T-helper 2 cell treated with Interferon-gamma antibody and Interleukin-4, amounts not matched to agents 100 ng/mL and 5 ng/mL, for 36 hours (primary cell): ENCODE data around the gene CMTR1. TPM values are rescaled to one million over a fixed set of nuclear protein-coding genes. Genes with fewer than 3 reads are reported as not detected.
"Not testable (repeated sequence)": the region's sequence is repeated elsewhere in the genome, so short reads cannot be mapped to it uniquely, and the experiment has no call there.

Experiments used
- intact Hi-C: fragments of 100-400 bp; cut with micrococcal nuclease; formaldehyde crosslinking; loops from one replicate; pipeline ENCODE4 v1.15.1; 2023
- total RNA-seq: library from RNA; stranded (reverse); gene quantifications from 2 replicates; pipeline ENCODE4 v1.2.3, GENCODE V29; 2022

The CMTR1 gene, protein sequence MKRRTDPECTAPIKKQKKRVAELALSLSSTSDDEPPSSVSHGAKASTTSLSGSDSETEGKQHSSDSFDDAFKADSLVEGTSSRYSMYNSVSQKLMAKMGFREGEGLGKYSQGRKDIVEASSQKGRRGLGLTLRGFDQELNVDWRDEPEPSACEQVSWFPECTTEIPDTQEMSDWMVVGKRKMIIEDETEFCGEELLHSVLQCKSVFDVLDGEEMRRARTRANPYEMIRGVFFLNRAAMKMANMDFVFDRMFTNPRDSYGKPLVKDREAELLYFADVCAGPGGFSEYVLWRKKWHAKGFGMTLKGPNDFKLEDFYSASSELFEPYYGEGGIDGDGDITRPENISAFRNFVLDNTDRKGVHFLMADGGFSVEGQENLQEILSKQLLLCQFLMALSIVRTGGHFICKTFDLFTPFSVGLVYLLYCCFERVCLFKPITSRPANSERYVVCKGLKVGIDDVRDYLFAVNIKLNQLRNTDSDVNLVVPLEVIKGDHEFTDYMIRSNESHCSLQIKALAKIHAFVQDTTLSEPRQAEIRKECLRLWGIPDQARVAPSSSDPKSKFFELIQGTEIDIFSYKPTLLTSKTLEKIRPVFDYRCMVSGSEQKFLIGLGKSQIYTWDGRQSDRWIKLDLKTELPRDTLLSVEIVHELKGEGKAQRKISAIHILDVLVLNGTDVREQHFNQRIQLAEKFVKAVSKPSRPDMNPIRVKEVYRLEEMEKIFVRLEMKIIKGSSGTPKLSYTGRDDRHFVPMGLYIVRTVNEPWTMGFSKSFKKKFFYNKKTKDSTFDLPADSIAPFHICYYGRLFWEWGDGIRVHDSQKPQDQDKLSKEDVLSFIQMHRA
- total RNA-seq, result 68.7 and 69.4 TPM in 2 replicates

DNA sequence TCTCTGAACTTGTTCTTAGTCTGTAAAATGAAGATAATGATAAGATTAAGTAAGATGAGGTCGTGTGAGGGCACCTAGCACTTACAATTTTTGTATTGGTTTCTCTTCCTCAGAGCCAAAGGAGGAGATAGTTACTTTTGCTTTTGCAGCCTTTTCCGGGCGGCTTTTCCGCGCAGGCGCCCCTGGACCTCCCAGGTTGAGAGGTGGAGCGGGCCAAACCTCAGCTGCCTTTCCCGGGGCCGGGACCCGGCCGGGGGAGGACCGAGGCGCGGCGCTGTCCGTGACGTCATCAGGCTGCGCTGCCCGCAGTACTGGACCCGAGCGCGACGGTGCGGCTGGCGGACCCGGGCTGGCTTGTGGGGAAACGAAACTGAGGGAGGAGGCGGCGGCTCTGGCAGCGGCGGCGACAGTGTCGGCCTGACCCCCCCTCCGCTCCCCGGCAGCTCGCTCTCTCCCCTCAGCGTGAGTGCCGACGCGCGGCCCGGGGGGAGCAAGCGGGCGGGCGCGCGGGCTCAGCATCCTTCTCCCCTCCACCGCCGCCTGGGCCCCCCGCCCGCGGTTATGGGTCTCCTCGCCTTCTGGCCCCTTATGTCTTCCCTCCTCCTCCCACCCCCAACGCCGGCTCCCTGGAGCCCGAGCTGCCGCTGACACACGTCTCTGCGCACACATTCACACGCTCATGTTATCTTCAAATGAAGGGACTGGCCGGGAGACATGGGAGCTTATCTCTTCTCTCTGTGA is at the start of gene CMTR1:
Gene CMTR1, plus strand, starts transcription at position 306 of the 741 bp plus-strand sequence. CDS start 2,409 bp downstream, outside the sequence.
- intact Hi-C loops, result loop anchor here (1.0 to 5.0 kb wide), 6 partner anchors 67 to 546 kb away; partner anchors contain the start of genes C6orf89 and ZFAND3

DNA sequence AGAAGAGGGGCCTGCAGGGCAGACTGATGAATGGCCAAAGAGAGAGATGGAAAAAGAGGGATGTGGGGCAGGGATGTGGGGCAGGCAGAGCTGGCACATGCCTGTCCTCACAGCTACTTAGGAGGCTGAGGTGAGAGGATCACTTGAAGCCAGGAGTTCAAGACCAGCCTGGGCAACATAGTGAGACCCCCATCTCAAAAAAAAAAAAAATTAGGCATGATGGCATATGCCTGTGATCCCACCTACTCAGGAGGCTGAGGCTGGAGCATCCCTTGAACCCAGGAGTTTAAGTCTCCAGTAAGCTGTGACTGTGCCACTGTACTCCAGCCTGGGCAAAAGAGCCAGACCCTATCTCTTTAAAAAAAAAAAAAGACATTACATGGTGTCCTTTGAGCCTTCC is 44.4 kb upstream of the CMTR1 start:
- intact Hi-C loops, result no loop called here

DNA sequence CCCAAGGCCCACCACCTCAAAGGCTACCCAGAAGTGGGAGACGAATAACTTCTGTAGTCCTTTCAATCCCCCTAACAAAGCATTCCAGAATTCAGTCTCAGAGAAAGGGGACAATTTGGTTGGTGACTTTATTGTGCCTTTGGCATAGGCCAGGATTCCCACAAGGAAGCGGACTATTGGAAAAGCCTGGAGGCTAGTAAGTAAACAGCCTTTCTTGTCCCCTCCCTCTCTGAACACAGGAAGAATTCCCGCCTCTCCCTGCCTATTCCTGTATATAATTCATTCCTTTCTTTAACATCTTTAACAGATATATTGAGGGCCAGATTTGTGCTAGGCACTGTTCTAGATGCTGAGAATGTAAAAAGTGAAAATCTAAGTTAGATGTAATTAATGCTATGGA is 43.2 kb upstream of the CMTR1 start:
- intact Hi-C loops, result no loop called here

DNA sequence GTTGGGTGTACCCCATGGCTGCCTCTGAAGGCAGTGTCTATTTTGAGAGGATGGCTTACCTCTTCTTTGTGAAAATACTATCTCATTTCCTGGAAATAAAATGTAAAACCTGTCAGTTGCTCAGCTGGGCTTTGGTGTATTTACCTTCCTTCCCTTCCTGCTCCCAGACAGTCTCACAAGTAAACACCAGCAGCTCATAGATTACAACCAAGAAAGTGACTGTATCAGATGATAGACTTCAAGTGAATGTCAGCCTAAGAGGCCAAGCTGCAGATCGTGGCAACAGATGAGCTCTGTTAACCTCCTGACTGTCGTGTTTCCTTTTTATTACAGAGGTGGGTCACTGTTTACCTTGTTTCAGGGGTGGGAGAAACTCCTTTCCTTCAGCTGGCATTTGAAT is 41.9 kb upstream of the CMTR1 start:
- intact Hi-C loops, result no loop called here

DNA sequence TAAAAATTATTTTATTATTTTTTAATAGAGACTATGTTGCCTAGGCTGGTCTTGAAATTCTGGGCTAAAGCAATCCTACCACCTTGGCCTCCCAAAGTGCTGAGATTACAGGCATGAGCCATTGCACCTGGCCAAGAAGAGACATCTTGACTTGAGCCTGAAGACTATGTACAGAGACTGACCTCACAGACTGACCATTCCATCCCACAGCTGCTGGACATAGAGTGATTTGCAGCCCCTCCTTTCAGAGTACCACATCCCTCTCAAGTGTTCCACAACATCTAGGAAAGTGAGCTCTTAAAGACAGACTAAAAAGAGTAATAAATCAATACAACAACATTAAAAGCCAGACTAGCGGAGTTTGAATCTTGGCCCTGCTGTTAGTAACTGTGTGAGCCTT is 40.2 kb upstream of the CMTR1 start:
- intact Hi-C loops, result no loop called here

DNA sequence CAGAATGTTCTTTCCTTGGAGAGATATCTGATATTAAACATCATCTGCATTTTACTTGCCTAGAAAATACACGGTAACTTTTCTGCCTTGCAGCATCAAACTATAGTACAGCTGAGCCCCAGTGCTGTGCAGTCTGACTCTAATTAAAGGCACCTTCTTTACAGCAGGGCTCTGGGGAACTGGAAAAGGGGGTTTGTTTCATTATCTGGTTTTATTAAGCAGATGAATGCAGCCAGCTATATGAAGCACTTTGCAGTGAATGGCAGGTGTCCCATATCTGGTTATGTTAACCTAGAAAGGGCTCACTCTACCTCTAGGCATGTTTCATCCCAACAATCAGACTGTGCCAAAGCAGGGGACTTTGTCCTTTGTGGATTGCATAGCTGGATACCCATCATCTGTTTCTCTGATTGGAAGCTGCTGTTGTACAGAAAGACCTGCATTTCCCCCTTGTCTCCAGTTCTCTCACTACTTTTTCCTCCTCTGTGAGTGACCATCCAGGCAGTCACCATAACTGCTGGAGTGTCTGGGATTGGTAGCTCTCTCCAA is 39.6 kb upstream of the CMTR1 start:
- intact Hi-C loops, result no loop called here

DNA sequence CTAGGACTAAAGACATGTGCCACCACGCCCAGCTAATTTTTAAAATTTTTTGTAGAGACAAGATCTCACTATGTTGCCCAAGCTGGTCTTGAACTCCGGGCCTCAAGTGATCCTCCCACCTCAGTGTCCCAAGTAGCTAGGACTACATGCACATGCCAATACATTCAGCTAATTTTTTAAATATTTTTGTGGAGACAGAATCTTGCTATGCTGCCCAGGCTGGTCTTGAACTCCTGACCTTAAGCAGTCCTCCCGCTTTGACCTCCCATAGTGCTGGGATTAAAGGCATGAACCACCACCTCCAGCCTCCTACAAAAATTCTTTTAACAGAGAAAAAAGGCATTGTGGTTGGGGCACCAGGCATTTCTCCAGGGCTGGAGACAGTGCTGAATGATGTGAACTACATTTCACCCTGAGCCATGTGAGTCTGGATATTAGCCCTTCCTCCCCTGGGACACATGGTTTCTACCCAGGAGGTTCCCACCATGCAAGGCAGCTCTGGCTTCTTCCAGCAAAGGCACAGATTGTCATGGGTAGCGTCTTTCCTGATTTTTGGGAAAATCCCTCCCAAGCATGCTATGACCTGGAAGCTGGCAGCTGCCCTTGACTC is 36.3 kb upstream of the CMTR1 start:
- intact Hi-C loops, result no loop called here

DNA sequence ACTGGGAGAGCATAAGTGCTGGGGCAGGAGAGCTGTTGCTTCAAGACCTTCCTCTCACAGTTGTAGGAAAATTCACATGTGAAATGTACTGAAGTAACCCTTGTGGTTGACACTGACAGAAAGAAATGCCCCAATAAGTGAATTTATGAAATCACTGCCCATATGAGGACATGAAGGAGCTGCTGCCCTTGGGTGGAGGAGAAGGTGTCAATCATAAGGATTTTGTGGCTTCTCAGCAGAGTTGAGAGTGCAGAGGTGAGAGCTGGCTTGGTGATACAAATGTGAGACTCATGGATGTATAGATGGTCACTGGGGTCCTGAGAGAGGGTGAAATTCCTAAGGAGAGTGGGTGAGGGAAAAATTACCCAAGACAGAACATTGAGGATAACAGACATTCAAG is 33.9 kb upstream of the CMTR1 start:
- intact Hi-C loops, result no loop called here

DNA sequence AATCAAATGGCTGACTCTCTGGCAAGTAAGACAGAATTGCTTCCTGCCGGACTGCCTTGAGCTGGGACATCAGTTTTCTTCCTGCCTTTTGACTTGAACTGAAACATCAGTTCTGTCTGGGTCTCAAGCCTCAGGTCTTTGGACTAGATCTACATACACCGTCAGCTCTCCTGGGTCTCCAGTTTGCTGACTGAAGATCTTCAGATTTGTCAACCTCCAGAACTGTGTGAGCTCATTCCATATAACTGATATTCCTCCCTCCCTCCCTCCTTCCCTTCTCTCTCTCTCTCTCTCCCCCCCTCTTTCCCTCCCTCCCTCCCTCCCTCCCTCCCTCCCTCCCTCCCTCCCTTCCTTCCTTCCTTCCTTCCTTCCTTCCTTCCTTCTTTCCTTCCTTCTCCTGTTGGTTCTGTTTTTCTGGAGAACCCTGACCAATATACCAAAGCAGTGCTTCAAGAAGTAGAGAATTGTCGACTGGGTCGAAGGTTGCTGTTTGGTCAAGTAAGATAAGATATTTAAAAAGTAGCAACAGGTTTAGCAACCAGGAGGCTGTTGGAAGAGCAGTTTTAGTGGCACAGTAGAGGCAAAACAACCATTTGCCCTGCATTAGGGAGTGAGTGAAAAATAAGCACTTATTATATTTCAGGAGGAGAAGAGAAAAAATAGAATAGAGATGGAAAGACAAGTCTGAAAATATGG is 33.1 kb upstream of the CMTR1 start:
- intact Hi-C loops, result no loop called here

DNA sequence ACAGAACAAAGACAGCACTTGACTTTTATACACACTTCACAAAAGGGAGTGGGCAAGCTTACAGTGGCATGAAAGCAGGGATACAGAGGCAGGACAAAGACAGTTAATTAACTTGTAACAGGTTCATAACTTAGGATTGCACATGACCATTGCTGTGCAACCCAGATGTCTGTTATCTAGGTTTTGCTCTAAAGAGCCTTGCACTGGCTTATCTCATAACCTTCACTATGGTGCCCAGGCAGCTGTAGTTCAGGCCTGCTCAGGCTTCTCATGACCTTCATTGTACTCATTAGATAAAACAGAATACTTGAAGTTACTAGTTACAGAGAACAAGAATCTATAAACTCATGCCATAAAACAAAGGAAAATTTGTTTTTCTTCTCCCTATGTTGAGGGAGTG is 31.4 kb upstream of the CMTR1 start:
- intact Hi-C loops, result not testable (repeated sequence)

DNA sequence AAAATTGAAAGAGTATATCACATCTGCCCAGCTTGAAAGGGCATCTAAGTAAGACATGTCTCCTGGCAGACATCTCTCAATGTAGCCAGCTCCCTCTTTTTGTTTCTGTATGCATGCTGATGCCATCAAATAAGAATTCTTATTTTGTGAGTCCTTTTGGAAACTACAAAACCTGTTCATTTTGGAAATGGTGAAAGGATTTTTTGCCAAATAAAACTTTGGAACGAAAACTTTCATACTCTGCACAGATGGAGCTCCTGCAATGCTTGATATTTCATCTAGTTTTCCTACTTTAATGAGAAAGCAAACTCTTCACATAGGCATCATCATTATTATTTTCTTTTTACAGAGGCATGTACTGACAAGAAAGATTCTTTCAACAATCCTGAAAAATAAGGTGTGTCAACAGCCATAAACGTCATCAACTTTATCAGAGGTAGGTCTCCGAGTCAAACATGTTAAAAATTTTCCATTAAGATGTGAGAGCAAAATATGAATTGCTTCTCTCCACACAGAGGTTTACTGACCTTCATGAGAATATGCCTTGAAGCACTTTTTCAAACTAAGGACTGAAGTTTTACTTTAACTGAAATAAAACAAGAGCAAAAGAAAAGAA is 26.2 kb upstream of the CMTR1 start:
- intact Hi-C loops, result no loop called here

DNA sequence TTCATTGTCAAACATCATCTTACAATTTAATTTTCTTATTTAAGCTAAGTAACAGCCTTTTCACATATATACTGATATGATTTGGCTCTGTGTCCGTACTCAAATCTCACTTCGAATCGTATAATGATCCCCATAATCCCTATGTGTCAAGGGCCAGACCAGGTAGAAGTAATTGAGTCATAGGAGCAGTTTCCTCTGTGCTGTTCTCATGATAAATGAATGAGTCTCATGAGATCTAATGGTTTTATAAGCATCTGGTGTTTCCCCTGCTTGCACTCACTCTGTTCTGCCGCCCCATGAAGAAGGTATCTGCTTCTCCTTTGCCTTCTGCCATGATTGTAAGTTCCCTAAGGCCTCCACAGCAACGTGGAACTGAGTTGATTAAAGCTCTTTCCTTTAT is 25.1 kb upstream of the CMTR1 start:
- intact Hi-C loops, result no loop called here

DNA sequence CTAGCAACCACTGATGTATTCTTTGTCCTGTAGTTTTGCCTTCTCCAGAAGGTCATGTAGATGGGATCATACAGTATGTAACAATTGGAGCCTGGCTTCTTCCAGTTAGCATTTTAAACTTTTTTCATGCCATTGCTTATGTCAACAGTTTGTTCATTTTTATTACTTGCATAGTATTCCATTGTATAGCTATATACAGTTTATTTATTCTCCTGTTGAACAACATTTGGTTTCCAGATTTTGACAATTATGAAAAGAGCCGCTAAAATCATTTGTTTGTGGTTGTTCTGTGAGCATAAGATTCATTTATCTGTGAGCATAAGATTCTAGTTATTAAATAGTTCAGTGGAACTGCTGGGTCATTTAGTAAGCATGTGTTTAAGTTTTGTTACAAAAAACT is 23.5 kb upstream of the CMTR1 start:
- intact Hi-C loops, result no loop called here

DNA sequence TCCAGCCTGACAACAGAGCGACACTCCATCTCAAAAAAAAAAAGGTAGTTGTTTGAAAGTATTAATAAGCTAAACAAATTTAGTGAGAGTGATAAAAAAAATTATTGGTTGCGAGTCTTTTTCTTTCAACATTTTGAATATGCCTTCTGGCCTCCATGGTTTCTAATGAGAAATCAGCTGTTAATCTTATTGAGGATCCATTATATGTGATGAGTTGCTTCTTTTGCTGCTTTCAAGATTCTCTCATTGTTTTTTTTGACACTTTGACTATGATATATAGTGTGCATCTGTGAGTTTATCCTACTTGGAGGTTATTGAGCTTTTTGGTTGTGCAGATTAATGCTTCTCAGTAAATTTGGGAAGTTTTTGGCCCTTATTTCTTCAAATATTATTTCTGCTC is 15.6 kb upstream of the CMTR1 start:
- intact Hi-C loops, result no loop called here

DNA sequence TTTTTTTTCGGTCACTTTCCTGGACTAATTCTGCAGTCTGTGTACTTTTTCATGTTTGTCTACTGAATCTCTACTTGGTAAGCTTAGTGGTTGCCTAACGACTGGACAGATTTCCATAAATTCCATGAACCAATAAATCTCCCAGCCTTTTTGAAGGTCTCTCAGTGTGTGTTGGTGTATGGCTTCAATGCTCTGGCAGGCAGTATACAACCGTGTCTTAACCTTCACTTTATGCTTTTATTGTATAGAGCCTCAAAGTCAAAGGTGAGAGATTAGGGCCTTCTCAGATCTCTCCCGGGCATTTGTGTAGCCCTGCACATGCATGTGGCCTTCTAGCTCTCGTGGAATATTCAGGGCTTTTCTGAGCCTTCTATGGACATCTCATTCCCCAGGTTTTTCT is 14.3 kb upstream of the CMTR1 start:
- intact Hi-C loops, result no loop called here

DNA sequence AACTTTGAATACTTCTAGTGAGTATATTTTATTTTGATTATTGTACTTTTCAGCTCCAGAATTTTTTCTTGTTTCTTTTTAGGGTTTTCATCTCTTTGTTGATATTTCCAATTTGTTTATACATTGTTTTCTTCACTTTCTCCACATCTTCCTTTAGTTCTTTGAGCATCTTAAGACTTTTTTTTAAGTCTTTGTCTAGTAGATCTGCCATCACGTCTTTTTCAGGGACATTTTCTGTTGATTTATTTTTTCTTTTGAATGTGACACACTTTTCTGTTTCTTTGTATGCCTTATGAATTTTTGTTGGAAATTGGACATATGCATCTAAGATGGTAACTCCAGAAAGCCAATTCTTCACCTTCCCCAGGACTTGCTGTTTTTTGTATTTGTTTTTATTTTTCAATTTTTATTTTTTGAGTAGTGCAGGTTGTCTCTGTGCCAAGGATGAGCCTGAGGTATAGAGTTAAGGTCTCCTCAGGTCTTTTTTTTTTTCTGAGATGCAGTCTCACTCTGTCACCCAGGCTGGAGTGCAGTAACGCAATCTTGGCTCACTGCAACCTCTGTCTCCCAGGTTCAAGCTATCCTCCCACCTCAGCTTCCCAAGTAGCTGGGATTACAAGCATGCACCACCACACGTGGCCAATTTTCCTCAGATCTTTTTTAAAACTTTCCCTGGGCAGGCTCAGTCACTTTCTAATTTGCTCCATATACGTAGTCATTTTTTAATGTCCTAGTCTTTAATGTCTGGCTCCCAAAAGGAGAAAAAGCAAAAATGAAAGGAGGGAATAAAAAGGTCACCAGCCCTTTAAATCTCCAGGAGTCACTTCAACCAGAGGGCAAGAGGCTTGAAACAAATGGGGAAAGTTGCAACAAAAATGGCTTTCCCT is 6.7 kb upstream of the CMTR1 start:
- intact Hi-C loops, result no loop called here

DNA sequence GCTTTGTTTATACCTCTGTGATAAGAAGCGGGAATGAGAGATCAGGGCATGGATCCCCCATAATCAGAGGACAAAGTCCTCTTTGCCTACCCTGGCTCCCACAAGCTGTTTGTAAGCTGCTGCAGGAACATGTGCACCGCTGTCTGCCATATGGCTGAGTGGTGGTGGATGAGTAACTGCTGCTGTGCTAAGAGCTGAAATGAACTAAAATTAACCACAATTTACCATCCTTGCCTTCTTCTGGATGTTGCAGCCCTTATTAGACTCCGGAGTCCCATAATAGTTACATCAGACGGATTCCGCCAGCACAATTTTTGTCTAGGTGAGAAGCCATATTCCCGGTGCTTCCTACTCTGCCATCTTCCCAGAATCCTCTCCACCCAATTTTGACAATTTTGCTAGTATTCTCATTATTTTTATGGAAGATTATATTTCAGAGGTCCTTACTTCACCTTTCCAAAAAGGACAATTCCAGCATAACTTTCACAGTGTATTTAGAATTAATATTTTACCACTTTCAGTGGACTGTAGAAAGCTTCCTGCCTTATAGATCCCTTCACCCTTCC is 6.0 kb upstream of the CMTR1 start:
- intact Hi-C loops, result no loop called here

DNA sequence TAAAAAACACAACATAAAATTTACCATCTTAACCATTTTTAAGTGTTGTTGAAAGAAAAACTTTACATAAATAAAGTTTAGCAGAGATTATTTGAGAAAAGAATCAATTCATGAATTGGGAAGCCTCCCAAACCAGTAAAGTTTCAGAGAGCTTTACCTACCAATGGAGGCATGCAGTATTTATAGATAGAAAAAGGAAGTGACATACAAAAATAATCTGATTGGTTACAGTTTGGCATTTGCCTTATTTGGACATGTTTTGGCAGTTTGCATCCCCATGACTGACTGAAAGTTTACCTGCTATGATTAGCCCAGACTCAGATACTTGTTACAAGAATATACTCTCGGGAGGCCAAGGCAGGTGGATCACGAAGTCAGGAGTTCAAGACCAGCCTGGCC is 3.7 kb upstream of the CMTR1 start:
- intact Hi-C loops, result no loop called here

DNA sequence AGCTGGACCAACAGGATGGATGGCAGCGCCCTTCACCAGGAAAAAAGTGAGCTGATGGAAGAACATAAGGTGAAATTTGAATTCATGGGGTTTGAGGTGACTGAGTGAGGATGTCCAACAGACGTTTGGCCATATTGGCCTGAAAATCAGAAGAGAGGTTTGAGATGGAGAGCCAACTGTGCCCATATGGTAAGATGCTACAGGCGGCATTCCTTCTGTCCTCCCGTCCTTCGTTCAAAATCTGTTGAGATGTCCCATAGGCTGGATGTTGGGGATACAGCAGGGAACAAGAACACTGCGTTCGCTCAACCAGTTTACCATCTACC is 468 bp upstream of the CMTR1 start:
- intact Hi-C loops, result loop anchor here (2.0 to 5.0 kb wide), 3 partner anchors 78 to 545 kb away; partner anchors contain the start of gene C6orf89
